ENCODE data around the gene HNRNPUL2.

- TF ChIP-seq CTCF (IDR thresholded peaks at IDR 0.05; ENCODE audit: borderline replicate concordance, extremely low read depth, low read length, poor library complexity, severe bottlenecking) (no peak), EZH2 (IDR thresholded peaks at IDR 0.05; ENCODE audit: borderline replicate concordance, low read depth, low read length, severe bottlenecking) (no peak)
Measured at GRCh38 chr11:62702246-62702645, 25.0 kb downstream of the HNRNPUL2 start.
